Neutrophil (primary cell): Measurements from ENCODE around the gene TRPM2.

Experiments
- H3K27ac ChIP-seq: fragments of 200-600 bp; sonication (generic); 2 replicates; pipeline ENCODE4 v1.5.1; 2016; ENCODE audit warnings: mild to moderate bottlenecking, moderate library complexity
- H3K27me3 ChIP-seq: fragments of 200-600 bp; sonication (generic); 2 replicates; pipeline ENCODE4 v1.6.0; 2016; ENCODE audit warnings: mild to moderate bottlenecking
- H3K36me3 ChIP-seq: fragments of 200-600 bp; sonication (generic); 2 replicates; pipeline ENCODE4 v1.5.1; 2017
- H3K4me1 ChIP-seq, 2 experiments: fragments of 200-600 bp in 1 of 2; sonication (generic) in 1 of 2; 1 replicate in 1 of 2; 2 replicates in 1 of 2; pipeline versions ENCODE4 v1.5.1 to v1.6.1; 2013 to 2016; ENCODE audit warnings: low read depth in 1 of 2, low read length in 1 of 2, mild to moderate bottlenecking in 1 of 2, moderate library complexity in 1 of 2; ENCODE audit not compliant: control insufficient read depth in 1 of 2, insufficient read depth in 1 of 2
- H3K4me3 ChIP-seq, 2 experiments: fragments of 200-600 bp in 1 of 2; sonication (generic) in 1 of 2; 1 replicate in 1 of 2; 2 replicates in 1 of 2; pipeline ENCODE4 v1.5.1; 2013 to 2016; ENCODE audit warnings: low read depth in 1 of 2, low read length in 1 of 2, mild to moderate bottlenecking in 1 of 2, moderate library complexity in 1 of 2
- H3K9me3 ChIP-seq: fragments of 200-600 bp; sonication (generic); 2 replicates; pipeline ENCODE4 v1.5.1; 2016
- TF ChIP-seq, protein P1 (sequence below): fragments of 200-600 bp; sonication (generic); IDR thresholded peaks from 2 replicates; pipeline ENCODE4 v1.5.1; 2016; ENCODE audit warnings: antibody characterized with exemption

The TRPM2 gene

DNA sequence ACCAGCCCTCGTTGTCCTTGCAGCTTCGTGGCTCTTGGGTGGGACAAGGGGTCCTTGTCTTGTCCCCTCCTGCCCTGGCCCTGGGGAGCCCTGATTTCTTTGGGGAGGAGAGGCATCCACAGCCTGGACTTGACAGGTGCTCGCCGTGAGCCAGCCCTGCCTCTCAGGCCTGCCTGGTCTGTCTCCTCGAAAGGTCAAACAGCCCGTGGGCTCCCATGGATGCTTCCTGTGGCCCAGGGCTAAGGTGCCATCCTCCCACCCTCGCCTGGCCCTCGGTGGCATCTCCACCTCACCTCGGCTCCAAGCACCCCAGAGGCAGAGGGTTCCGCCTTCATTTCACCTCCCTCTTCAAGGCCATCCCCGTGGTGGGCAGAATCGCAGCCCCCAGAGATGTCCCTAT lies 110.9 kb downstream of the TRPM2 start:
- no peaks in the 10 kb centered on the region for H3K9me3 ChIP-seq
- no peaks in the 10 kb centered on the region for H3K4me1 ChIP-seq
- H3K36me3 ChIP-seq: no peaks in the 10 kb centered on the region
- H3K4me3 ChIP-seq: no peak overlapping the region
- TF ChIP-seq, protein P1, sequence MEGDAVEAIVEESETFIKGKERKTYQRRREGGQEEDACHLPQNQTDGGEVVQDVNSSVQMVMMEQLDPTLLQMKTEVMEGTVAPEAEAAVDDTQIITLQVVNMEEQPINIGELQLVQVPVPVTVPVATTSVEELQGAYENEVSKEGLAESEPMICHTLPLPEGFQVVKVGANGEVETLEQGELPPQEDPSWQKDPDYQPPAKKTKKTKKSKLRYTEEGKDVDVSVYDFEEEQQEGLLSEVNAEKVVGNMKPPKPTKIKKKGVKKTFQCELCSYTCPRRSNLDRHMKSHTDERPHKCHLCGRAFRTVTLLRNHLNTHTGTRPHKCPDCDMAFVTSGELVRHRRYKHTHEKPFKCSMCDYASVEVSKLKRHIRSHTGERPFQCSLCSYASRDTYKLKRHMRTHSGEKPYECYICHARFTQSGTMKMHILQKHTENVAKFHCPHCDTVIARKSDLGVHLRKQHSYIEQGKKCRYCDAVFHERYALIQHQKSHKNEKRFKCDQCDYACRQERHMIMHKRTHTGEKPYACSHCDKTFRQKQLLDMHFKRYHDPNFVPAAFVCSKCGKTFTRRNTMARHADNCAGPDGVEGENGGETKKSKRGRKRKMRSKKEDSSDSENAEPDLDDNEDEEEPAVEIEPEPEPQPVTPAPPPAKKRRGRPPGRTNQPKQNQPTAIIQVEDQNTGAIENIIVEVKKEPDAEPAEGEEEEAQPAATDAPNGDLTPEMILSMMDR: no peak
- H3K27ac ChIP-seq: no peak overlapping the region
- no peaks in the 10 kb centered on the region for H3K27me3 ChIP-seq

DNA sequence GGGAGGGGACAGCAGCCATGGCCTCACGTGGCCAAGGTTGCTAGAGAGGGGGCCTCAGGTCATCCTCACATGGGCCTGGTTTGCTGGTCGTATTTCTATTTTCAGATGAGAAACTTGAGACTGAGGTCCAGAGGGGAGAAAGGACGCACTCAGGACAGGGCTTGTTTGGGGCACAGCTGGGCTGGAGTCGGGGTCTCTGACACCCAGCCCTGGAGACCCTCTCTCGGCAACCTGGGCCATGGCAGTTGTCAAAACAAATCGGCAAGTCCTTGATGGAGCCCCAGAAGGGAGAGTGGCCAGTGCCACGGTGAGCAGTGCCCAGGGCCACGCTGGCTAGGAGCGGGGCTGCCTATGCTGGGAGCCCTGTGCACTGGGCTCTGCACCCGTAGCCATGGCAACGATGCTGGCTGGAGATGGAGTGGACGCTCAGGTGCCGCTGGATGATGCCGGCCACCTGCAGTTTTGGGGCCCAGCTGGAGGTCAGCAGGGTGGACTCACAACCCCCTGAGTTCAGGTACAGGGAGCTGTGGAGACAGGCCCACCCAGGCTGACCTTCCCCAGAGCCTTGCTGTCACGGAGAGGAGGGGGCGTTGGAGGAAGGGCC lies 113.0 kb downstream of the TRPM2 start:
- Histone ChIP-seq H3K4me3 (no peak overlapping the region), H3K27ac (no peak overlapping the region)

DNA sequence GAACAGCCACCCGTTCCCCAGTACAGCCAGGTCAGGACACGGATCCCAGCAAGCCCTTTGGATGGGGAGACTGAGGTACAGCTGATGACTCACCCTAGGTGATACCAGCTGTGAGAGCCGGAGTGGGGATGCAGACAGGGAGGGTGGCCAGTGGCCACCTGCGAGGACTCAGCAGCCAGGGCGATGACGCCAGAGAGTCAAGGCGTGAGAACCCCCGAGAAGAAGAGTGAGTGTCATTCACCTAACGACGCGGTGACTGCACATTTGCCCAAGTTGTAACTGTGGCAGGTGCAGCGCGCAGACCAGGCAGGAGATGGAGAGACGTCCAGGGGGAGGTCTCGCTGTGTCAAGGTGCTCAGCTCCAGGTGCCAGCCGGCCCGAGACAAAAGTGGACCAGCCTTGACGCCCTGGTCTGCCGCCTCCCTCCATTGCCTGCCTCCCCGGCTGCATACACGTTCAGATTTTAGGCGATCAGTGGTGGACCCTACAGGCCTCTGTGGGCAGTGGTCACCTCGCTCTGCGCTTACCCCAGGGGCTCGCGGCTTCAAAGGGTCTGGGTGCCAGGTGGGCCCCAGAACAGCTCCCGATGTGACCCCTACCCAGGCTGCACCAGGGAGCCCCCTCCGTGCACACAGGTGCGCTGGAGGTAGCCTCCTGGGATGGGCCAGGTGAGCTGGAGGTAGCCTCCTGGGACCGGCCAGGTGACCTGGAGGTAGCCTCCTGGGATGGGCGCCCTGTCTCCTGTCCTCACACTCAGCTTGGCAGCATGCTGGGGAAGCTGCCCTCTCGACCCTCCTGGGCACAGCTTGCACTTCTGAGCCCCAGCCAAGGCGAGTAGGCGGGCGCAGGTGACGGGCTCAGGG lies 113.8 kb downstream of the TRPM2 start:
- Histone ChIP-seq H3K4me1 (no peaks in the 10 kb centered on the region), H3K27me3 (no peaks in the 10 kb centered on the region), H3K9me3 (no peaks in the 10 kb centered on the region), H3K36me3 (no peaks in the 10 kb centered on the region), H3K27ac (no peak overlapping the region), H3K4me3 (no peak overlapping the region)
- TF ChIP-seq, protein P1: no peak

More for the DNA sequence above, 113.0 kb downstream of the TRPM2 start:
- Histone ChIP-seq H3K9me3 (no peaks in the 10 kb centered on the region), H3K4me1 (no peaks in the 10 kb centered on the region), H3K36me3 (no peaks in the 10 kb centered on the region), H3K27me3 (no peaks in the 10 kb centered on the region)
- TF ChIP-seq, protein P1: no peak

DNA sequence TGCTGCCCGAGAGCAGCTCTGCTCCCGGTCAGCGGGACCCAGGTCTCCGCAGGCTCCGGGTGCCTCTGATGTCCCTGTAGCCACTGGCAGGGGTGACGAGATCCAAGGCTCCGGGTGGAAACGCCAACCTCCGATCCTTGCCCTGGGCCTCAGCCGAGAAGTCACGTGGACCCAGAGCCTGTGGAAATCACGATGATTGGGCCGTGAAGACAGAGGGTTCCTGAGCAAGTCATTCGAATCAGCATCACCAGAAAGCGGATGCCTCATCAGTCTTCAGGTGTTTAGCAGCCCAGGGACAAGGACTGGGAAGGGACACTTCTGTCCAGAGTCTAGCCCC lies 114.4 kb downstream of the TRPM2 start:
- no peak overlapping the region for H3K4me3 ChIP-seq
- no peaks in the 10 kb centered on the region for H3K36me3 ChIP-seq
- no peaks in the 10 kb centered on the region for H3K4me1 ChIP-seq
- no peaks in the 10 kb centered on the region for H3K27me3 ChIP-seq
- no peak overlapping the region for H3K27ac ChIP-seq
- no peaks in the 10 kb centered on the region for H3K9me3 ChIP-seq
- TF ChIP-seq, protein P1: no peak

DNA sequence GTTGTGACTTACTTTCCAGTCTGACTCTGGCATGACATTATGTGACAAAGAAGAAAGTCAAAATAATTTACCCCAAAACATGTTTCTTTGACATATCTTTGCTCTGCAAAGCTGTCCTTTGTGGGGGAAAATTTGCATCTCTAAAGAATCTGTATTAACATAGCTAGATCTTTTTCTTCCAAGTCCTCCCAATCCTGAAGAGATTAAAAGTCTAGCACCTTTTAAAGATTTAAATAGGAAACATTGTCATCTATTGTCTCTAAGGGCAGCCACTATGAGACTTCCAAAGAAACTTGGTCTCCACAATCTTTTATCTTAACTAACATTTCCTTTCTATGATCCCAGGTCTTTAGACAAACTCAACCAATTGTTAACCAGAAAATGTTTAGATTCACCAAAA lies 117.9 kb downstream of the TRPM2 start:
- H3K4me1 ChIP-seq: no peaks in the 10 kb centered on the region
- H3K27me3 ChIP-seq: no peaks in the 10 kb centered on the region
- no peak overlapping the region for H3K4me3 ChIP-seq
- no peaks in the 10 kb centered on the region for H3K9me3 ChIP-seq
- no peak overlapping the region for H3K27ac ChIP-seq
- TF ChIP-seq, protein P1: no peak
- H3K36me3 ChIP-seq: no peaks in the 10 kb centered on the region
